Endothelial cell of umbilical vein (primary cell): ENCODE measurements around the gene ACTR10. TPM values are rescaled to one million over a fixed set of nuclear protein-coding genes. Genes with fewer than 3 reads are reported as not detected.

Source experiments
- BruUV-seq: library from RNA; stranded (reverse); fragments of 400-500 nt; replicated peaks from 2 replicates; lab custom pipeline; 2021; lab: Mats Ljungman, UMichigan
- CTCF ChIA-PET: fragments of 300-600, 350-600 bp; sonication (Branson Sonifier 250); formaldehyde crosslinking; loops from one replicate; lab custom pipeline; 2021; ENCODE audit warnings: antibody characterized with exemption, inconsistent platforms; lab: Charles Lee
- POLR2A ChIA-PET: fragments of 300-600, 350-600 bp; sonication (Branson Sonifier 250); formaldehyde crosslinking; loops from one replicate; lab custom pipeline; 2021; ENCODE audit warnings: antibody characterized with exemption, inconsistent platforms; lab: Charles Lee
- DNase-seq: peaks from one replicate; pipeline ENCODE4 v3.0.0-alpha.2; 2011; ENCODE audit warnings: low read depth, low spot score
- FAIRE-seq: peaks from 2 replicates; lab custom pipeline; 2011; peaks lifted over from hg19 to GRCh38; lab: Jason Lieb, UNC
- H2AFZ ChIP-seq: 2 replicates; pipeline ENCODE4 v1.6.0; 2012; ENCODE audit warnings: low read depth, low read length, control low read depth, inconsistent platforms
- H3K27ac ChIP-seq: 2 replicates; pipeline ENCODE4 v1.5.1; 2011; ENCODE audit warnings: low read depth, mild to moderate bottlenecking, control low read depth, low read length, moderate library complexity; ENCODE audit not compliant: insufficient read depth
- H3K27me3 ChIP-seq, 2 experiments: 2 replicates each; pipeline versions ENCODE4 v1.6.0 to v1.6.1; 2011; ENCODE audit warnings: low read length in 2 of 2, mixed read lengths in 1 of 2; ENCODE audit not compliant: control insufficient read depth in 2 of 2, insufficient read depth in 2 of 2
- H3K36me3 ChIP-seq, 2 experiments: 2 replicates in 1 of 2; 3 replicates in 1 of 2; pipeline ENCODE4 v1.5.1; 2011; ENCODE audit warnings: low read length in 2 of 2, mild to moderate bottlenecking in 1 of 2, moderate library complexity in 1 of 2; ENCODE audit not compliant: control insufficient read depth in 2 of 2, insufficient read depth in 2 of 2; ENCODE audit errors: extremely low read depth in 1 of 2
- H3K4me1 ChIP-seq: 3 replicates; pipeline ENCODE4 v1.5.1; 2011; ENCODE audit warnings: mild to moderate bottlenecking, low read length; ENCODE audit not compliant: control insufficient read depth, insufficient read depth; ENCODE audit errors: extremely low read depth
- H3K4me2 ChIP-seq: 2 replicates; pipeline ENCODE4 v1.6.1; 2011; ENCODE audit warnings: low read length, control low read depth, mixed read lengths; ENCODE audit not compliant: insufficient read depth
- H3K4me3 ChIP-seq, 3 experiments: fragments of 200-600 bp in 1 of 3; sonication (generic), shearing (Covaris generic) in 1 of 3; replicated peaks in 1 of 3; 2 replicates each; pipeline ENCODE4 v1.5.1; 2011 to 2016; ENCODE audit warnings: control low read depth in 3 of 3, low read length in 3 of 3, mild to moderate bottlenecking in 2 of 3, inconsistent platforms in 1 of 3, low read depth in 1 of 3, moderate library complexity in 1 of 3; ENCODE audit not compliant: insufficient read depth in 1 of 3
- H3K79me2 ChIP-seq: 2 replicates; pipeline ENCODE4 v1.6.0; 2012; ENCODE audit warnings: low read length, inconsistent platforms; ENCODE audit not compliant: control insufficient read depth, insufficient read depth
- H3K9ac ChIP-seq: replicated peaks from 2 replicates; pipeline ENCODE3; 2011; ENCODE audit warnings: low read length, control low read depth; ENCODE audit not compliant: insufficient read depth; ENCODE audit errors: extremely low read depth
- H3K9me1 ChIP-seq: replicated peaks from 3 replicates; pipeline ENCODE4 v1.6.0; 2011; ENCODE audit warnings: mild to moderate bottlenecking, low read length; ENCODE audit not compliant: control insufficient read depth, insufficient read depth; ENCODE audit errors: extremely low read depth
- H3K9me3 ChIP-seq: replicated peaks from 2 replicates; pipeline ENCODE4 v1.5.1; 2012; ENCODE audit warnings: low read length, inconsistent platforms; ENCODE audit not compliant: control insufficient read depth, insufficient read depth
- H4K20me1 ChIP-seq: replicated peaks from 2 replicates; pipeline ENCODE3; 2011; ENCODE audit warnings: mild to moderate bottlenecking, low read length; ENCODE audit not compliant: control insufficient read depth, insufficient read depth; ENCODE audit errors: extremely low read depth
- CTCF ChIP-seq, 2 donors: IDR thresholded peaks; 1 replicate in 1 of 2; 2 replicates in 1 of 2; pipeline ENCODE4 v1.5.1; 2011; ENCODE audit warnings: low read length in 2 of 2, mild to moderate bottlenecking in 2 of 2, moderate library complexity in 2 of 2, control low read depth in 1 of 2, inconsistent platforms in 1 of 2, low read depth in 1 of 2; ENCODE audit not compliant: insufficient read depth in 1 of 2; ENCODE audit errors: extremely low read depth in 1 of 2
- FOS ChIP-seq: IDR thresholded peaks from 2 replicates; pipeline ENCODE4 v1.6.1; 2011; ENCODE audit warnings: mild to moderate bottlenecking, low read length, moderate library complexity, borderline replicate concordance; ENCODE audit not compliant: insufficient read depth
- GATA2 ChIP-seq: IDR thresholded peaks from 2 replicates; pipeline ENCODE4 v1.7.0; 2011; ENCODE audit warnings: low read depth, mild to moderate bottlenecking, moderate library complexity, mixed read lengths, low read length; ENCODE audit not compliant: insufficient read length, insufficient read depth
- MYC ChIP-seq: IDR thresholded peaks from one replicate; pipeline ENCODE4 v1.6.1; 2011; ENCODE audit warnings: mild to moderate bottlenecking, low read depth, low read length
- dilution Hi-C: fragments of 300-500 bp; cut with MboI; formaldehyde crosslinking; loops from one replicate; pipeline ENCODE4 v1.15.0; 2019; ENCODE audit warnings: low sequenced_read_pairs; ENCODE audit not compliant: extremely low pct_ligation_motif_present
- intact Hi-C: fragments of 100-400 bp; cut with micrococcal nuclease; formaldehyde crosslinking; loops from one replicate; pipeline ENCODE4 v1.10.0; 2022
- polyA plus RNA-seq, 4 experiments: library from polyadenylated mRNA; depleted of rRNA in 3 of 4; stranded (reverse) in 3 of 4; unstranded in 1 of 4; fragments of >200 nt; gene quantifications; 2 replicates each; pipeline versions ENCODE4 v1.2.1 to v1.2.3, GENCODE V29; 2011 to 2012; ENCODE audit warnings: missing spikeins in 1 of 4
- total RNA-seq: library from RNA; stranded (reverse); gene quantifications from 2 replicates; pipeline ENCODE4 v1.2.3, GENCODE V29; 2021
- TF ChIP-seq, protein P1 (sequence below): IDR thresholded peaks from 2 replicates; pipeline ENCODE4 v1.6.1; 2011; ENCODE audit not compliant: insufficient read depth, insufficient read length

ACTR10 gene
- total and polyA plus RNA-seq, 2 donors (not counting 3 experiments of a cell fraction or from before 2014, with no cell fraction given): 28.6 to 67.3 TPM

DNA sequence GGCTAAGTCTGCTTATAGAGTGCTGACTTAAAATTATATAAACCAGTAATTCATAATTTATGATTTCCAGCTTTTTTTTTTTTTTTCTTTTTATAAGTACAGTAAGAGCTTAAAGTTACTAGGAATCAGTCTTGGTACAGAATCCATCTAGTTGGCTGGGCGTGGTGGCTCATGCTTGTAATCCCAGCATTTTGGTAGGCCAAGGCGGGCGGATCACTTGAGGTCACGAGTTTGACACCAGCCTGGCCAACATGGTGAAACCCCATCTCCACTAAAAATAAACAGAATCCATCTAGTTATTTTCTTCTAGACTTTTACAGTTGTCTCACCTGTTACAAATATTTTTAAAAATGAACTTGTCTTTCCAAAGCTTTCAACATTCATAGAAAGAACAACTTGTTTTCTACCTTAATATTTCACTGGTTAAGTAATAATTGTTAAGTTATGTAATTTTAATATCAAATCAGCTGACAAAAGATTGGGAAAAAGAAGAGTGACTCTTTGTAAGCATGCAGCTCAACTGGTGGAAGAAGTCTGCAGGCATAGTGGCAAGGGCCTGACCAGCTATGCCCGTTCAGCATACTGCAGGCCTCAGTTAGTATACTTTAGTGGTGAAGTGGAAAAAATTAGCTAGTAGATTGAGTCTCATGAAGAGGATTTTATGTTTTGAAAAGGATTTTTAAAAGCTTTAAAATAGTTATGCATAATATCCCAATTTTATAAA, 27.3 kb downstream of the ACTR10 start:
- TF ChIP-seq MYC: no peak
- TF ChIP-seq GATA2: no peak
- TF ChIP-seq, protein P1, sequence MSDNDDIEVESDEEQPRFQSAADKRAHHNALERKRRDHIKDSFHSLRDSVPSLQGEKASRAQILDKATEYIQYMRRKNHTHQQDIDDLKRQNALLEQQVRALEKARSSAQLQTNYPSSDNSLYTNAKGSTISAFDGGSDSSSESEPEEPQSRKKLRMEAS: no peak
- no peak for TF ChIP-seq FOS
- TF ChIP-seq CTCF (IDR thresholded peaks at IDR 0.05; ENCODE audit: extremely low read depth in 1 of 2, insufficient read depth in 1 of 2, low read depth in 1 of 2, low read length in 2 of 2): no peak
- dilution Hi-C loops: no loop called here
- Histone ChIP-seq H4K20me1 (no peaks in the 10 kb centered on the region), H3K79me2 (no peaks in the 10 kb centered on the region), H3K27me3 (no peaks in the 10 kb centered on the region), H3K4me3 (no peak overlapping the region), H3K4me2 (no peak overlapping the region), H3K9me1 (no peaks in the 10 kb centered on the region), H3K9me3 (no peaks in the 10 kb centered on the region), H3K27ac (no peak overlapping the region), H3K9ac (no peak overlapping the region), H3K36me3 (no peaks in the 10 kb centered on the region), H3K4me1 (no peaks in the 10 kb centered on the region), H2AFZ (no peak overlapping the region)
- no peak for DNase-seq
- FAIRE-seq: no peak
- POLR2A ChIA-PET: no interaction called here
- CTCF ChIA-PET: interaction anchor here (1.5 kb wide), 2 partner anchors 9 to 10 kb away, joined by 3 to 4 read pairs; no protein-coding TSS in a partner anchor
- intact Hi-C loops: no loop called here
- no TSS peak for BruUV-seq
